Measurements from ENCODE around the gene TACC2.

DNA sequence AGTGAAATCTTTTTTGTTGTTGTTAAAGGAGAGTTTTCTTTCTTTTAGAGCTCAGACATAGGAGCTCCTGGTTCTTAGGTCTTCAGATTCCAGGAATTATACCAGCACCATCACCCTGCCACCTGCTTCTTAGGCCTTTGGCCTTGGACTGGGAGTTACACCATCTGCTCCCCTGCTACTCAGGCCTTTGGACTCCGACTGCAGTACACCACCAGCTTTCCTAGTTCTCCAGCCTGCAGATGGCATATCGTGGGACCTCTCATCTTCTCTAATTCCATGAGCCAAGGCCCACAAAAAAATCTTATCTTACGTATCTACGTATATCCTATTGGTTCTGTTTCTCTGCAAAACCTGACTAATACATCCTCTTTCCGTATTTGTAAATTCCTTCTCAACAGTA, 5.1 kb upstream of the TACC2 start:
- TF ChIP-seq CTCF (IDR thresholded peaks at IDR 0.05) (no peak), EZH2 (IDR thresholded peaks at IDR 0.05) (no peak)
